GM23338 (cell line): ENCODE data around the gene FUT3. TPM values are rescaled to one million over a fixed set of nuclear protein-coding genes. Genes with fewer than 3 reads are reported as not detected.
A peak's percentile ranks its signal among the peaks of the same experiment; 100 is the strongest.

Source experiments
- ATAC-seq: fragments of 200-7000 bp; cut with Tn5 transposase; 3 replicates; pipeline ENCODE4 v1.9.1; 2020
- DNase-seq: peaks from one replicate; pipeline ENCODE4 v3.0.0-alpha.2; 2015; ENCODE audit warnings: low spot score
- H2AFZ ChIP-seq: fragments of 200-600 bp; sonication (generic); 2 replicates; pipeline ENCODE4 v1.8.0; 2016; ENCODE audit warnings: antibody characterized with exemption, mild to moderate bottlenecking, moderate library complexity
- H3F3A ChIP-seq: fragments of 200-600 bp; sonication (generic); replicated peaks from 2 replicates; pipeline ENCODE4 v1.8.0; 2017; ENCODE audit warnings: antibody characterized with exemption, mixed run types, low read depth
- H3K27ac ChIP-seq: fragments of 200-600 bp; sonication (generic); 2 replicates; pipeline ENCODE4 v1.6.1; 2016; ENCODE audit warnings: low read depth
- H3K27me3 ChIP-seq: fragments of 200-600 bp; sonication (generic); 2 replicates; pipeline ENCODE4 v1.8.0; 2016; ENCODE audit warnings: mild to moderate bottlenecking, mixed run types, moderate library complexity; ENCODE audit not compliant: insufficient read depth
- H3K36me3 ChIP-seq: fragments of 200-600 bp; sonication (generic); 2 replicates; pipeline ENCODE4 v1.8.0; 2016; ENCODE audit warnings: mild to moderate bottlenecking; ENCODE audit not compliant: insufficient read depth
- H3K4me1 ChIP-seq: fragments of 200-600 bp; sonication (generic); 2 replicates; pipeline ENCODE4 v1.8.0; 2016; ENCODE audit warnings: mild to moderate bottlenecking, moderate library complexity; ENCODE audit not compliant: insufficient read depth
- H3K4me2 ChIP-seq: fragments of 200-600 bp; sonication (generic); 2 replicates; pipeline ENCODE4 v1.7.1; 2017; ENCODE audit warnings: mixed run types
- H3K4me3 ChIP-seq: fragments of 200-600 bp; sonication (generic); 2 replicates; pipeline ENCODE4 v1.6.1; 2016; ENCODE audit warnings: mixed run types
- H3K79me2 ChIP-seq: fragments of 200-600 bp; sonication (generic); replicated peaks from 2 replicates; pipeline ENCODE4 v1.8.0; 2017; ENCODE audit warnings: mild to moderate bottlenecking; ENCODE audit not compliant: insufficient read depth
- H3K9me2 ChIP-seq: fragments of 200-600 bp; sonication (generic); 2 replicates; pipeline ENCODE4 v1.8.0; 2017; ENCODE audit not compliant: insufficient read depth
- H4K20me1 ChIP-seq: fragments of 200-600 bp; sonication (generic); replicated peaks from 2 replicates; pipeline ENCODE4 v1.8.0; 2017; ENCODE audit warnings: mild to moderate bottlenecking; ENCODE audit not compliant: insufficient read depth
- H3K27ac Mint-ChIP-seq: 2 replicates; pipeline ENCODE4 v1.8.0; 2020; ENCODE audit warnings: inconsistent platforms, mild to moderate bottlenecking, moderate library complexity, mixed read lengths
- H3K27me3 Mint-ChIP-seq: 3 replicates; pipeline ENCODE4 v1.8.0; 2022; ENCODE audit warnings: low read depth, mild to moderate bottlenecking, moderate library complexity, mixed read lengths, inconsistent platforms; ENCODE audit not compliant: insufficient read depth, poor library complexity
- H3K36me3 Mint-ChIP-seq: 3 replicates; pipeline ENCODE4 v1.8.0; 2021; ENCODE audit warnings: low read depth, mild to moderate bottlenecking, inconsistent platforms, moderate library complexity, mixed read lengths
- H3K4me1 Mint-ChIP-seq: 3 replicates; pipeline ENCODE4 v1.8.0; 2020; ENCODE audit warnings: mild to moderate bottlenecking, inconsistent platforms, mixed read lengths
- H3K4me3 Mint-ChIP-seq: 3 replicates; pipeline ENCODE4 v1.8.0; 2021; ENCODE audit warnings: moderate library complexity, mild to moderate bottlenecking, inconsistent platforms, mixed read lengths
- H3K9me3 Mint-ChIP-seq: 3 replicates; pipeline ENCODE4 v1.8.0; 2020; ENCODE audit warnings: moderate library complexity, mild to moderate bottlenecking, inconsistent platforms, mixed read lengths
- CREB1 ChIP-seq: fragments of 250-450 bp; sonication (Bioruptor Pico); IDR thresholded peaks from 2 replicates; pipeline ENCODE4 v1.5.0; 2020; ENCODE audit warnings: low read depth, mild to moderate bottlenecking, moderate library complexity
- CTCF ChIP-seq, 2 experiments: fragments of 200-600 bp in 1 of 2; sonication (generic) in 1 of 2; conservative IDR thresholded peaks; 2 replicates each; pipeline versions ENCODE4 v1.5.1 to v1.6.1; 2016 to 2017; ENCODE audit warnings: antibody characterized with exemption in 2 of 2, low read depth in 2 of 2, mild to moderate bottlenecking in 2 of 2, moderate library complexity in 1 of 2
- EZH2 ChIP-seq: fragments of 200-600 bp; sonication (generic); IDR thresholded peaks from one replicate; pipeline ENCODE4 v1.8.0; 2017; ENCODE audit warnings: antibody characterized with exemption, mild to moderate bottlenecking, low read depth; ENCODE audit not compliant: unreplicated experiment
- EZH2phosphoT487 ChIP-seq: fragments of 200-600 bp; sonication (generic); IDR thresholded peaks from one replicate; pipeline ENCODE4 v1.8.1; 2018; ENCODE audit warnings: antibody characterized with exemption; ENCODE audit not compliant: unreplicated experiment
- JUNB ChIP-seq: IDR thresholded peaks from one replicate; pipeline ENCODE4 v1.6.1; 2016; ENCODE audit warnings: antibody characterized with exemption; ENCODE audit not compliant: unreplicated experiment
- POLR2AphosphoS5 ChIP-seq: IDR thresholded peaks from 2 replicates; pipeline ENCODE4 v1.6.1; 2016; ENCODE audit warnings: antibody characterized with exemption, low read depth
- STAT1 ChIP-seq: IDR thresholded peaks from one replicate; pipeline ENCODE4 v1.6.1; 2016; ENCODE audit warnings: antibody characterized with exemption; ENCODE audit not compliant: unreplicated experiment
- ZNF114 ChIP-seq: fragments of 250-450 bp; sonication (Bioruptor Pico); IDR thresholded peaks from 2 replicates; pipeline ENCODE4 v1.5.0; 2020; ENCODE audit warnings: mild to moderate bottlenecking, moderate library complexity
- ZNF331 ChIP-seq: fragments of 250-450 bp; sonication (Bioruptor Pico); IDR thresholded peaks from 2 replicates; pipeline ENCODE4 v1.5.0; 2020; ENCODE audit warnings: low read depth, mild to moderate bottlenecking, moderate library complexity
- polyA plus RNA-seq: library from polyadenylated mRNA; unstranded; fragments of >200 nt; fragmentation: Nextera tagmentation; extraction: Ambion mirVana; gene quantifications from 2 replicates; pipeline ENCODE4 v1.2.1, GENCODE V29; 2016
- total RNA-seq: library from RNA; depleted of rRNA; stranded (reverse); fragments of >200 nt; shearing (Covaris generic); gene quantifications from 2 replicates; pipeline ENCODE4 v1.2.3, GENCODE V29; 2014
- TF ChIP-seq, protein P1 (sequence below): IDR thresholded peaks from one replicate; pipeline ENCODE4 v1.6.1; 2018; ENCODE audit warnings: antibody characterized with exemption; ENCODE audit not compliant: unreplicated experiment
- TF ChIP-seq, protein P2 (sequence below): IDR thresholded peaks from 2 replicates; pipeline ENCODE4 v1.6.1; 2016; ENCODE audit warnings: antibody characterized with exemption

The FUT3 gene
- total and polyA plus RNA-seq, 2 experiments from 2014 or later, result 0.45 TPM; not detected in 1

GRCh38 chr19:5880604-5881078 lies 29.4 kb upstream of the FUT3 start:
- Histone ChIP-seq H3K27me3 (no peaks in the 10 kb centered on the region), H3K9me2 (no peaks in the 10 kb centered on the region), H2AFZ (0 out of 2 replicates have a peak overlapping the region, but pooled peaks have one; percentile 18), H4K20me1 (no peaks in the 10 kb centered on the region), H3K4me3 (no peak overlapping the region), H3K79me2 (no peaks in the 10 kb centered on the region), H3K4me2 (peak overlapping the region; percentile 64; the same call in 1 of the 2 replicates), H3F3A (no peaks in the 10 kb centered on the region), H3K27ac (no peak overlapping the region), H3K4me1 (peaks cover 14% of the 10 kb centered on the region; the same call in 1 of the 2 replicates), H3K36me3 (no peaks in the 10 kb centered on the region)
- no peak overlapping the region for H3K4me3 Mint-ChIP-seq
- H3K4me1 Mint-ChIP-seq, result peaks cover 14% of the 10 kb centered on the region
- H3K36me3 Mint-ChIP-seq, result no peaks in the 10 kb centered on the region
- no peaks in the 10 kb centered on the region; the same call in 2 of the 3 replicates for H3K9me3 Mint-ChIP-seq
- peaks cover 5% of the 10 kb centered on the region for H3K27me3 Mint-ChIP-seq
- H3K27ac Mint-ChIP-seq, result no peak overlapping the region
- DNase-seq, result peak; percentile 43
- TF ChIP-seq JUNB, result no peak
- TF ChIP-seq, protein P1, sequence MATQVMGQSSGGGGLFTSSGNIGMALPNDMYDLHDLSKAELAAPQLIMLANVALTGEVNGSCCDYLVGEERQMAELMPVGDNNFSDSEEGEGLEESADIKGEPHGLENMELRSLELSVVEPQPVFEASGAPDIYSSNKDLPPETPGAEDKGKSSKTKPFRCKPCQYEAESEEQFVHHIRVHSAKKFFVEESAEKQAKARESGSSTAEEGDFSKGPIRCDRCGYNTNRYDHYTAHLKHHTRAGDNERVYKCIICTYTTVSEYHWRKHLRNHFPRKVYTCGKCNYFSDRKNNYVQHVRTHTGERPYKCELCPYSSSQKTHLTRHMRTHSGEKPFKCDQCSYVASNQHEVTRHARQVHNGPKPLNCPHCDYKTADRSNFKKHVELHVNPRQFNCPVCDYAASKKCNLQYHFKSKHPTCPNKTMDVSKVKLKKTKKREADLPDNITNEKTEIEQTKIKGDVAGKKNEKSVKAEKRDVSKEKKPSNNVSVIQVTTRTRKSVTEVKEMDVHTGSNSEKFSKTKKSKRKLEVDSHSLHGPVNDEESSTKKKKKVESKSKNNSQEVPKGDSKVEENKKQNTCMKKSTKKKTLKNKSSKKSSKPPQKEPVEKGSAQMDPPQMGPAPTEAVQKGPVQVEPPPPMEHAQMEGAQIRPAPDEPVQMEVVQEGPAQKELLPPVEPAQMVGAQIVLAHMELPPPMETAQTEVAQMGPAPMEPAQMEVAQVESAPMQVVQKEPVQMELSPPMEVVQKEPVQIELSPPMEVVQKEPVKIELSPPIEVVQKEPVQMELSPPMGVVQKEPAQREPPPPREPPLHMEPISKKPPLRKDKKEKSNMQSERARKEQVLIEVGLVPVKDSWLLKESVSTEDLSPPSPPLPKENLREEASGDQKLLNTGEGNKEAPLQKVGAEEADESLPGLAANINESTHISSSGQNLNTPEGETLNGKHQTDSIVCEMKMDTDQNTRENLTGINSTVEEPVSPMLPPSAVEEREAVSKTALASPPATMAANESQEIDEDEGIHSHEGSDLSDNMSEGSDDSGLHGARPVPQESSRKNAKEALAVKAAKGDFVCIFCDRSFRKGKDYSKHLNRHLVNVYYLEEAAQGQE, result no peak
- no peak for TF ChIP-seq EZH2phosphoT487
- no peak for TF ChIP-seq ZNF331 (CRISPR knock-in tag)
- no peak for TF ChIP-seq ZNF114 (CRISPR knock-in tag)
- TF ChIP-seq, protein P2, sequence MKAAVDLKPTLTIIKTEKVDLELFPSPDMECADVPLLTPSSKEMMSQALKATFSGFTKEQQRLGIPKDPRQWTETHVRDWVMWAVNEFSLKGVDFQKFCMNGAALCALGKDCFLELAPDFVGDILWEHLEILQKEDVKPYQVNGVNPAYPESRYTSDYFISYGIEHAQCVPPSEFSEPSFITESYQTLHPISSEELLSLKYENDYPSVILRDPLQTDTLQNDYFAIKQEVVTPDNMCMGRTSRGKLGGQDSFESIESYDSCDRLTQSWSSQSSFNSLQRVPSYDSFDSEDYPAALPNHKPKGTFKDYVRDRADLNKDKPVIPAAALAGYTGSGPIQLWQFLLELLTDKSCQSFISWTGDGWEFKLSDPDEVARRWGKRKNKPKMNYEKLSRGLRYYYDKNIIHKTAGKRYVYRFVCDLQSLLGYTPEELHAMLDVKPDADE, result no peak
- TF ChIP-seq CTCF (conservative IDR thresholded peaks at IDR 0.05; ENCODE audit: low read depth in 2 of 2), result no peak
- peak; percentile 53 for ATAC-seq

DNA sequence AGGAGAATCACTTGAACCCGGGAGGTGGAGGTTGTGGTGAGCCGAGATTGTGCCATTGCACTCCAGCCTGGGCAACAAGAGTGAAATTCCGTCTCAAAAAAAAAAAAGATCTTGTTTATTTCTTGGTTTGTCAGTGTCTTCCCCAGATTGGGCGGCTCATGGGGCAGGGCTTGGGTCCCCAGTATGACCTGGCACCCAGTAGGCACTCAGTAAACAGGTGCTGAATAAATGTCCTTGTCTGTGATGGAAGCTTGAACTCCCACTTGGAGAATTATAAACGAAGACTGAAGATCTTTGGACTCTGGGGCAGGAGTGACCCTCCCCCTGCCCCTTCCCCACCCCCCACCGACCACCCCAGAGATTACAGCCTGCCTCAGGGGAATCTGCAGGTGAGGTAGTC lies 28.9 kb upstream of the FUT3 start:
- no peak for ATAC-seq
- H3K9me3 Mint-ChIP-seq, result no peaks in the 10 kb centered on the region; the same call in 2 of the 3 replicates
- Histone ChIP-seq H4K20me1 (no peaks in the 10 kb centered on the region), H3K4me2 (peak overlapping the region; percentile 38; the same call in 1 of the 2 replicates), H3K4me3 (no peak overlapping the region), H3F3A (no peaks in the 10 kb centered on the region), H3K27me3 (no peaks in the 10 kb centered on the region), H3K9me2 (no peaks in the 10 kb centered on the region), H3K36me3 (no peaks in the 10 kb centered on the region), H3K79me2 (no peaks in the 10 kb centered on the region), H3K27ac (no peak overlapping the region), H2AFZ (no peak overlapping the region), H3K4me1 (peaks cover 14% of the 10 kb centered on the region; the same call in 1 of the 2 replicates)
- peaks cover 14% of the 10 kb centered on the region for H3K4me1 Mint-ChIP-seq
- no peaks in the 10 kb centered on the region for H3K36me3 Mint-ChIP-seq
- no peak overlapping the region for H3K27ac Mint-ChIP-seq
- peaks cover 5% of the 10 kb centered on the region for H3K27me3 Mint-ChIP-seq
- no peak for DNase-seq
- no peak overlapping the region for H3K4me3 Mint-ChIP-seq
- TF ChIP-seq CREB1 (CRISPR knock-in tag) (no peak), ZNF114 (CRISPR knock-in tag) (no peak), EZH2 (no peak), POLR2AphosphoS5 (no peak), CTCF (conservative IDR thresholded peaks at IDR 0.05; ENCODE audit: low read depth in 2 of 2) (no peak), JUNB (no peak), STAT1 (no peak)
- TF ChIP-seq, protein P2, result no peak
